HL-60 (cell line): ENCODE results near the gene CD48.

Source experiments
- DNase-seq, 2 experiments: peaks; one replicate each; pipeline ENCODE4 v3.0.0-alpha.2; 2010 to 2020; ENCODE audit warnings: low read depth in 1 of 2, low spot score in 1 of 2
- H3K27ac ChIP-seq: fragments of 250-450 bp; sonication (Bioruptor Pico); replicated peaks from 2 replicates; pipeline ENCODE4 v1.5.1; 2020; ENCODE audit warnings: mild to moderate bottlenecking, moderate library complexity
- H3K27me3 ChIP-seq: fragments of 250-450 bp; sonication (Bioruptor Pico); 2 replicates; pipeline ENCODE4 v1.5.1; 2021; ENCODE audit warnings: mild to moderate bottlenecking, moderate library complexity; ENCODE audit not compliant: insufficient read depth, poor library complexity, severe bottlenecking
- H3K4me3 ChIP-seq: replicated peaks from 2 replicates; pipeline ENCODE4 v1.5.1; 2011; ENCODE audit warnings: mild to moderate bottlenecking, control low read depth, low read length; ENCODE audit not compliant: insufficient read depth
- GABPA ChIP-seq: IDR thresholded peaks from 2 replicates; pipeline ENCODE4 v1.6.1; 2012; ENCODE audit warnings: low read depth
- POLR2AphosphoS5 ChIP-seq: IDR thresholded peaks from 2 replicates; pipeline ENCODE4 v1.6.1; 2012; ENCODE audit warnings: low read depth
- SPI1 ChIP-seq: IDR thresholded peaks from 2 replicates; pipeline ENCODE4 v1.6.1; 2012; ENCODE audit warnings: low read depth, mild to moderate bottlenecking, borderline replicate concordance
- TF ChIP-seq, protein P1 (sequence below): IDR thresholded peaks from one replicate; pipeline ENCODE4 v1.5.1; 2011; ENCODE audit warnings: low read length, control low read depth, inconsistent platforms; ENCODE audit not compliant: insufficient read depth
- TF ChIP-seq, protein P2 (sequence below): IDR thresholded peaks from 2 replicates; pipeline ENCODE4 v1.6.1; 2012; ENCODE audit warnings: low read depth; ENCODE audit not compliant: insufficient replicate concordance

Gene CD48

DNA sequence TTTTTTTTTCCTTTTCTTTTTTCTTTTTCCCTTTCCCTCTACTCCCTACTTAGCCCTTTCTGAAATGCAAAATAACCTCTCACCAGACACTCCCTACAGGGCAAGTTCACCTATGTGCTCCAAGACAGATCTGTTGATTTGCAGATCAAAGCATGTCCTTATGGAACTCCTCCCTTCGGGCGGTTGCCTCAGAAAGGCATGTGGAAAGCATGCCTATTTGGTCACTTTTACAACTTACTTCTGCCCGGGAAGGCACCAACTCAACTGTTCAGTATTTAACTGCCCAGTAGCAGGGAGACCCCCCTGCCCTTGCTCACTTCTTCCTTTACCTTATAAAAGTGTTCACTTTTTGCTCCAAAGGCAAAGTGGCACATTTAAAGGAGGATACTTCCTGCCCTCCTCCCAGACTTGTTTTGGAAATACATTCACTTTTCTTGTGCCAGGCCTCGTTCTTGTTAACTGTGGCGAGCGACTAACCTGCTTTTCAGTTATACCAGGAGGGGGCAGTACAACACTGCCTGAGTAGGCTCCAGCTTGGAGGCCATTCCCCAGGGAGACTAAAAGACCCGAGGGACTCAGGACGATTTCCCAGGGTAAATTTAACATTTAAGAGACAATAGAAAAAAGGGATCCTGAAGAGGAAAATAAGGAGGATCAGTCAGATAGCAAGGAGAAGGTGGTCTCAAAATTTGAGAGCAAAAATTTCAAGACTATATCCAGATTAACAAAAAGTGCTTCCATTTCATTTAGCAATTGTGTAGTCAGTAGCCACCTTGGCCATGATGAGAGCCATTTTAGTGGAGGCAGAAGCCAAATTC is 15.1 kb upstream of the CD48 start:
- peak; percentile 84 to 85 for DNase-seq
- Histone ChIP-seq H3K4me3 (no peak overlapping the region), H3K27ac (peak overlapping the region; percentile 69)

DNA sequence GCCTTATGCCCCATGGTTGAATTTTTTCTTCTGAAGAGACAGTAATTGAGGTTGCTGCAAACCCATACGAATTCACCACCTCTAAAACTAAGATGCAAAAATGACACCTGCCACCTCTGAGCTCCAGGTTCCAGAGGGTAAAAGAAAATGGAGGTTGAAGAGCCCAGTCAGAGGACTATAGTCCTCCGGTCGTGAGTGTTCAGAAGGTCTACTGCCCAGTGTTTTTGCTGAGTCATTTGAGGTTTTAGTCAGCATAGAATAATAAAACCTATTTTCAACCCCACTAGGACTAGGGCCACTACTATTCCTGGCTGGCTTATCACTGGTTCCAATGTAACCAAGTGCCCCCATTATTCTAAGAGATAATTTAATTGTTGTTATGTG is 14.5 kb upstream of the CD48 start:
- Histone ChIP-seq H3K27me3 (no peaks in the 10 kb centered on the region), H3K4me3 (no peak overlapping the region), H3K27ac (peak overlapping the region; percentile 69)
- no peak for DNase-seq
- no peak for TF ChIP-seq GABPA
- TF ChIP-seq, protein P1, sequence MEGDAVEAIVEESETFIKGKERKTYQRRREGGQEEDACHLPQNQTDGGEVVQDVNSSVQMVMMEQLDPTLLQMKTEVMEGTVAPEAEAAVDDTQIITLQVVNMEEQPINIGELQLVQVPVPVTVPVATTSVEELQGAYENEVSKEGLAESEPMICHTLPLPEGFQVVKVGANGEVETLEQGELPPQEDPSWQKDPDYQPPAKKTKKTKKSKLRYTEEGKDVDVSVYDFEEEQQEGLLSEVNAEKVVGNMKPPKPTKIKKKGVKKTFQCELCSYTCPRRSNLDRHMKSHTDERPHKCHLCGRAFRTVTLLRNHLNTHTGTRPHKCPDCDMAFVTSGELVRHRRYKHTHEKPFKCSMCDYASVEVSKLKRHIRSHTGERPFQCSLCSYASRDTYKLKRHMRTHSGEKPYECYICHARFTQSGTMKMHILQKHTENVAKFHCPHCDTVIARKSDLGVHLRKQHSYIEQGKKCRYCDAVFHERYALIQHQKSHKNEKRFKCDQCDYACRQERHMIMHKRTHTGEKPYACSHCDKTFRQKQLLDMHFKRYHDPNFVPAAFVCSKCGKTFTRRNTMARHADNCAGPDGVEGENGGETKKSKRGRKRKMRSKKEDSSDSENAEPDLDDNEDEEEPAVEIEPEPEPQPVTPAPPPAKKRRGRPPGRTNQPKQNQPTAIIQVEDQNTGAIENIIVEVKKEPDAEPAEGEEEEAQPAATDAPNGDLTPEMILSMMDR = no peak

More for the DNA sequence above, 15.1 kb upstream of the CD48 start:
- H3K27me3 ChIP-seq = no peaks in the 10 kb centered on the region
- TF ChIP-seq, protein P1 = peak; percentile 62
- TF ChIP-seq SPI1 = no peak

DNA sequence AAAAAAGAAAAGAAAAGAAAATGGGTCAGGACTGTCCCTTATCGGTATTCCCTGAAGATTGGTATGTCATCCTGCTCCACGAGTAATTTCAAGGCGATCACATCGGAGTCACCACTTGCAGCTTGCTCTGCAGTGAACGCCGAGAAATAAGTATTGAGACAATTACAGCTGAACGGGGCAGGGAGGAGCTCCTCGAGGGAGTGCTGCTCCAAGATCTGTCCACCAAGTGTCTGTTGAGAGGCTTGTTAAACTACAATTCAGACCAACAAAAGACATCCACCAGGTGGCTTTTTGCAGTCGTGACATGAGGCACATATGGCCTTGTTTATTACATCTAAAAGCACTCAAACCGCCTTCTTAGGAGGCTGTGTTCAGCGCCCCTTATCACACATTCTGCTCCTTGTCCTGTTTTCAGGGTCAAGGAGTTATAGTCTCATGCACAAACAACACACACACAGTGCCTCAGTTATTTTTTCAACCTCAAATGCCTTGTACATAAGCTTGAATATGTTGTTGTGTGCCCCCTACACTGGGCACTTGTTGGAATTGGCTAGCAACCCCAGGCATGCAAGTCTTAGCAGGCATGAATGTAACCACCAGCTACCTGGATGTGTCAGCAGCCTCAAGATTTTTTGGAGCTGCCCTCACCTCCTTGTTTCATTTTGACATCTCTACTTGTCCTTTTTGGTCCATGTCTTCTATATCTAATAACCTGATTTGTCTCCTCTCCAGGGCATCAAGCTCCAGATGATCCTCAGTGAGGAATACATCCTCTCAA is 13.0 kb upstream of the CD48 start:
- DNase-seq = no peak
- no peak for TF ChIP-seq POLR2AphosphoS5
- TF ChIP-seq, protein P1 = no peak
- TF ChIP-seq, protein P2, sequence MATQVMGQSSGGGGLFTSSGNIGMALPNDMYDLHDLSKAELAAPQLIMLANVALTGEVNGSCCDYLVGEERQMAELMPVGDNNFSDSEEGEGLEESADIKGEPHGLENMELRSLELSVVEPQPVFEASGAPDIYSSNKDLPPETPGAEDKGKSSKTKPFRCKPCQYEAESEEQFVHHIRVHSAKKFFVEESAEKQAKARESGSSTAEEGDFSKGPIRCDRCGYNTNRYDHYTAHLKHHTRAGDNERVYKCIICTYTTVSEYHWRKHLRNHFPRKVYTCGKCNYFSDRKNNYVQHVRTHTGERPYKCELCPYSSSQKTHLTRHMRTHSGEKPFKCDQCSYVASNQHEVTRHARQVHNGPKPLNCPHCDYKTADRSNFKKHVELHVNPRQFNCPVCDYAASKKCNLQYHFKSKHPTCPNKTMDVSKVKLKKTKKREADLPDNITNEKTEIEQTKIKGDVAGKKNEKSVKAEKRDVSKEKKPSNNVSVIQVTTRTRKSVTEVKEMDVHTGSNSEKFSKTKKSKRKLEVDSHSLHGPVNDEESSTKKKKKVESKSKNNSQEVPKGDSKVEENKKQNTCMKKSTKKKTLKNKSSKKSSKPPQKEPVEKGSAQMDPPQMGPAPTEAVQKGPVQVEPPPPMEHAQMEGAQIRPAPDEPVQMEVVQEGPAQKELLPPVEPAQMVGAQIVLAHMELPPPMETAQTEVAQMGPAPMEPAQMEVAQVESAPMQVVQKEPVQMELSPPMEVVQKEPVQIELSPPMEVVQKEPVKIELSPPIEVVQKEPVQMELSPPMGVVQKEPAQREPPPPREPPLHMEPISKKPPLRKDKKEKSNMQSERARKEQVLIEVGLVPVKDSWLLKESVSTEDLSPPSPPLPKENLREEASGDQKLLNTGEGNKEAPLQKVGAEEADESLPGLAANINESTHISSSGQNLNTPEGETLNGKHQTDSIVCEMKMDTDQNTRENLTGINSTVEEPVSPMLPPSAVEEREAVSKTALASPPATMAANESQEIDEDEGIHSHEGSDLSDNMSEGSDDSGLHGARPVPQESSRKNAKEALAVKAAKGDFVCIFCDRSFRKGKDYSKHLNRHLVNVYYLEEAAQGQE = no peak
- TF ChIP-seq SPI1 = no peak
- no peak for TF ChIP-seq GABPA
- no peak overlapping the region for H3K27ac ChIP-seq
- H3K27me3 ChIP-seq = no peaks in the 10 kb centered on the region
- H3K4me3 ChIP-seq = no peak overlapping the region

DNA sequence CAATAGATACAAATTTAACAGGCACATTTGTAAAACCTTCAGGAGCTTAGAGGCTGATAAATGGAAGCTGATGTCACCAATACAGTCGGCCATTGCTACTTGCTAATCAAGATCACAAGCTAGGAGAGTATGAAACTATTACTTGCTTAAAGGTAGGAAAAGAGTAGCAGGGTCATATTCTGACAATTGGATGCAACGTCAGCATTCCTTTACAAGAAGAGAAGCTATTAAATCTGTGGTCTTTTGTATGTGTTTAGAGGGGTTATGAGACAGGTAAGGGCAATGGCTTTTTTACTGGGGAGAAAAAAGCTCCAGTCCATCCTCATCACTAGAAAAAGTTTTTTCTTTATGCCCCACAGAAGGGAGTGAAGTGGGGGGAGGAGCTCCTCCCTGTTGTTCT is 11.7 kb upstream of the CD48 start:
- no peaks in the 10 kb centered on the region for H3K27me3 ChIP-seq
- H3K27ac ChIP-seq = no peak overlapping the region
- DNase-seq = no peak
- TF ChIP-seq, protein P2 = no peak
- TF ChIP-seq POLR2AphosphoS5 = no peak
- TF ChIP-seq, protein P1 = no peak
- no peak for TF ChIP-seq SPI1
- TF ChIP-seq GABPA = no peak
- H3K4me3 ChIP-seq = no peak overlapping the region
